ENCODE results near the gene CMYA5.

The CMYA5 gene

GRCh38 chr5:79841172-79841571, 151.5 kb downstream of the CMYA5 start:
- FAIRE-seq, result no peak

GRCh38 chr5:79842006-79842881, 152.6 kb downstream of the CMYA5 start:
- FAIRE-seq, result no peak

- FAIRE-seq, result no peak
These were observed 153.4 kb downstream of the CMYA5 start for GRCh38 chr5:79842991-79843390.

- FAIRE-seq, result no peak
These were observed 154.1 kb downstream of the CMYA5 start for GRCh38 chr5:79843450-79844388.

- no peak for FAIRE-seq
These were observed 154.9 kb downstream of the CMYA5 start for GRCh38 chr5:79844571-79844970.

- FAIRE-seq, result no peak
These were observed 156.0 kb downstream of the CMYA5 start for GRCh38 chr5:79845448-79846197.

- no peak for FAIRE-seq
These were observed 156.5 kb downstream of the CMYA5 start for GRCh38 chr5:79846198-79846521.

GRCh38 chr5:79847561-79847960, 157.9 kb downstream of the CMYA5 start:
- no peak for FAIRE-seq

- FAIRE-seq, result no peak
These were observed 159.4 kb downstream of the CMYA5 start for GRCh38 chr5:79849061-79849460.

Data from G401.6 (cell line).